ENCODE results near the gene LRP8.

The LRP8 gene

GRCh38 chr1:53304527-53304926 is 23.3 kb downstream of the LRP8 start:
- DNase-seq (ENCODE audit: low read depth), result no peak

GRCh38 chr1:53303726-53304515 is 23.9 kb downstream of the LRP8 start:
- no peak for DNase-seq (ENCODE audit: low read depth)

GRCh38 chr1:53303243-53303642 is 24.6 kb downstream of the LRP8 start:
- no peak for DNase-seq (ENCODE audit: low read depth)

- no peak for DNase-seq (ENCODE audit: low read depth)
These were observed 28.6 kb downstream of the LRP8 start for GRCh38 chr1:53299233-53299632.

GRCh38 chr1:53298045-53298637 is 29.7 kb downstream of the LRP8 start:
- no peak for DNase-seq (ENCODE audit: low read depth)

GRCh38 chr1:53297195-53297594 is 30.7 kb downstream of the LRP8 start:
- no peak for DNase-seq (ENCODE audit: low read depth)

GRCh38 chr1:53296117-53296749 is 31.6 kb downstream of the LRP8 start:
- DNase-seq (ENCODE audit: low read depth), result no peak

- no peak for DNase-seq (ENCODE audit: low read depth)
These were observed 32.1 kb downstream of the LRP8 start for GRCh38 chr1:53295726-53296116.

- no peak for DNase-seq (ENCODE audit: low read depth)
These were observed 32.6 kb downstream of the LRP8 start for GRCh38 chr1:53295295-53295694.

GRCh38 chr1:53294567-53294966 is 33.3 kb downstream of the LRP8 start:
- peak; percentile 23 for DNase-seq (ENCODE audit: low read depth)

- DNase-seq (ENCODE audit: low read depth), result no peak
These were observed 33.8 kb downstream of the LRP8 start for GRCh38 chr1:53294061-53294460.

GRCh38 chr1:53293123-53293522 is 34.7 kb downstream of the LRP8 start:
- DNase-seq (ENCODE audit: low read depth), result no peak

- no peak for DNase-seq (ENCODE audit: low read depth)
These were observed 35.2 kb downstream of the LRP8 start for GRCh38 chr1:53292690-53293089.

- DNase-seq (ENCODE audit: low read depth), result no peak
These were observed 36.3 kb downstream of the LRP8 start for GRCh38 chr1:53291574-53291973.

GRCh38 chr1:53288790-53289429 is 39.0 kb downstream of the LRP8 start:
- DNase-seq (ENCODE audit: low read depth), result no peak

- no peak for DNase-seq (ENCODE audit: low read depth)
These were observed 39.7 kb downstream of the LRP8 start for GRCh38 chr1:53288002-53288789.

- DNase-seq (ENCODE audit: low read depth), result no peak
These were observed 40.9 kb downstream of the LRP8 start for GRCh38 chr1:53286955-53287354.

- DNase-seq (ENCODE audit: low read depth), result no peak
These were observed 41.7 kb downstream of the LRP8 start for GRCh38 chr1:53285969-53286760.

- DNase-seq (ENCODE audit: low read depth), result no peak
These were observed 42.3 kb downstream of the LRP8 start for GRCh38 chr1:53285546-53285945.

GRCh38 chr1:53284224-53285020 is 43.4 kb downstream of the LRP8 start:
- DNase-seq (ENCODE audit: low read depth), result no peak

All from non-pigmented ciliary epithelial cell (primary cell).